Stimulated activated CD8-positive, alpha-beta memory T cell treated with anti-CD3 and anti-CD28 coated beads, Interleukin-4, amount 100 ng/mL, for 48 hours (primary cell): Measurements from ENCODE around the gene PTCD1.
"Not testable (repeated sequence)": the region's sequence is repeated elsewhere in the genome, so short reads cannot be mapped to it uniquely, and the experiment has no call there.

Experiments
- DNase-seq: peaks from one replicate; pipeline ENCODE4 v3.0.0-alpha.2; 2020

Gene PTCD1

DNA sequence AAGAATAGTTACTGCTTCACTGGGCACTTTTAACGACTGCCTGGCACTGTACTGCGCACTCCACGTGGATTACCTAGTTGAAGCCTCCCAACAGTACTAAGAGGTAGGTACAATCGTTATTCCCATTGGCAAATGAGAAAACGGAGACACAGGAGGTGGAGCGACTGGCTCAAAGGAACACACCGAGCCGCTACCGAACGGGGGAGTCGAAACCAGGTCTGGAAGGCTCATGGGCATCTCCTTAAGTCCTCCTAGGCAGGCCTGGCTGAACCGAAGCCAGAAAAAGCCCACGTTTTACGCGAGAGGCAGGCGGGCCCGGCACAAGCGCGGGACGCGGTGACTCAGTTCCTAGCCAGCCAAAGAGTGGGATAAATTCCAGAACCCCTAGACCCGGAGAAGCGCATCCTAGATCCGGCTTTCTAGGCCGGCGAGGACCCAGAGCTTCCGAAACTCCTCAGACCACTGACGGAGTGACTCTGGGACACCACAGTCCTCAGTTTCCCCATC lies 30.7 kb downstream of the PTCD1 start:
- peak; percentile 62 for DNase-seq

- DNase-seq, result no peak
Measured at GRCh38 chr7:99406557-99406956, 32.0 kb downstream of the PTCD1 start.

DNA sequence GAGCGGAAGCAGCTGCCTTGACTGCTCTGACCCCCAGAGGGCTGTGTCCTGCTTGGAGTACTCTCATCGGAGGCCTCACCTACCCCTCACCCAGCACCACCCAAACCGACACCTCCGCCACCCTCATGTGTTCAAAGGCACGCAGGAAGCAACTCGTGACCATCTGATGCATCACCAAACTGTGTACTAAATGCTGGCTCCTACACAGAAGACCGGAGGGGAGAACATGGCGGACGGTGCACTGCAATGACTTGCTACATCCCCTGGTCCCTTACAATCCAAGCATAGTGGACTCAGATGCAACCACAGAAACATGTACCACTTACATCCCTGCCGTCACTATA lies 33.6 kb downstream of the PTCD1 start:
- DNase-seq, result no peak

- no peak for DNase-seq
Measured at GRCh38 chr7:99404235-99404976, 34.2 kb downstream of the PTCD1 start.

- no peak for DNase-seq
Measured at GRCh38 chr7:99403764-99404163, 34.8 kb downstream of the PTCD1 start.

- no peak for DNase-seq
Measured at GRCh38 chr7:99402854-99403253, 35.7 kb downstream of the PTCD1 start.

DNA sequence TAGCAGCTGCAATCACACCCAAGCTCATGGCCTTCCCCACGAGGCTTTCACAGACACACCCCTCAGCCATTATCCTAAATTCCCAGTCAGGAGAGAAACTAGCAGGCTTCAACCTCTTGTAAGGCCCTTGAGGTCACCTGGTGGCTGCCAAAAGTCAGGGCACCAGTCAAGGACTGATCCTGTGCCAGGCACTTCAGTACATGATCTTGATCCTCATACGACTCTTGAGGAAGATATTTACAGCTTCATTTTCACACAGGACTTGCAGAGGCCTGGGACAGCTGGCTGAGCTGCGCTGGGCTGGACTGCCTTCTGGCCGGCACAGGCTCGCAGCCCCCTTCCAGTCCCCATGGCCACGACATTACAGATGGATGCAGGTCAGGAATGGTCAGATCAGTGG lies 39.0 kb downstream of the PTCD1 start:
- no peak for DNase-seq

DNA sequence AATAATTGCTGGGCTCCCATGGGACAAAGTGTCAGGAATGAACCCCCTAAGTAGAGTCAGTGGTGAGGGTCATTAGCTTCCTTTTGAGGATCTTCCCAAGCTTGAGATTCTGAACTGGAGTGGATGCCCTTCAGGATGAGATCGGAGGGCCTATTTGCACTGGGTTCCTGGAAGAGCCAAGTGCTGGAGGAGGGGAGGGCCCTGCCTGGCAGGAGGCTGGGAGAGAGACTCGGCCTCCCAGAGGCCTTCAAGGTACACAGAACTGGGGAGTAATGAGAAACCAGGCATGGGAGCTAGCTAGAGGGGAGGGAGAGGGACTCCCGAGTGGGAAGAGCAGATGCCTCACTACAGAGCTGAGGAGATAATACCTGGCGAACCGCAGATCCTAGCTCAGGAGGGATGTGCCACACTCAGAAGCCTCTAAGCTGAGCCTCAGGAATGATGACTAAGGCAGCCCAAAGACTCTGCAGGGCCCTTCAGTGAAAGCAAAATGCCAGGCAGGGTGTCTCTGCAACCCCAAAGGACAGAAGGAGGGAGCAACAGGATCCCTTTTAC lies 39.6 kb downstream of the PTCD1 start:
- DNase-seq, result no peak

DNA sequence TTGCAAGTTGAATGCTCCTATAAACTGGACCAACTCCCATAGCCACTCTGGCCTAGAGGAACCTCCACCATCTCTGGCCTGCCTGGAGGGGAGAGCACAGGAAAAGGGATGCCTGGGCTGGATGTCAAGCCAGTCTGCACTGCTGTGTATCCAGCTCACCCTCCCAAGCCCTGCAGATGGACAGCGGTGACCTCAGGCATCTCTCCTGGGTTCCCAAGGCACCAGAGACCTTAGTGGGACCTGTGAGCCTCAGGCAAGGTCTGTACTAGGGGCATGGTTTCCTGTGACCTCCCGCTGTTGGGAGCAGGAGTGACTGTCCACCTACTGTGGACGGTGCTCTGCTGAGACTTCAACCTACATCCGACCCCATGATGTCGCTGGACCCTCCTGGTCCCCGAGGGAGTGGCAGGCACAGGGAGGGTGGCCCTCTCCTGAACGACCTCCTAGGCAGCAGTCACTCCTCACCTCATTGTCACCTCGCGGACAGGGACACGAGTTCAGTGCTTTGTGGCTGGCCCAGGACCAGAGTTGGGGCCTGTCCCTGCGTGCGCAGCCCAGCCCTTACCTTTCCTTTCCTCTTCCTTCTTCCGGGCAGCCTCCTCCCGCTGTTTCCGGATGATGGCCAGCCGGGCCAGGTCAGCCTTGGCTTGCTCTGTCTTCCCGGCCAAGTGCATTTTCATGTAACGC lies 41.2 kb downstream of the PTCD1 start:
- DNase-seq, result no peak

- no peak for DNase-seq
Measured at GRCh38 chr7:99396418-99397296, 41.9 kb downstream of the PTCD1 start.

- no peak for DNase-seq
Measured at GRCh38 chr7:99395616-99396327, 42.8 kb downstream of the PTCD1 start.

GRCh38 chr7:99394188-99394502 lies 44.5 kb downstream of the PTCD1 start:
- no peak for DNase-seq

DNA sequence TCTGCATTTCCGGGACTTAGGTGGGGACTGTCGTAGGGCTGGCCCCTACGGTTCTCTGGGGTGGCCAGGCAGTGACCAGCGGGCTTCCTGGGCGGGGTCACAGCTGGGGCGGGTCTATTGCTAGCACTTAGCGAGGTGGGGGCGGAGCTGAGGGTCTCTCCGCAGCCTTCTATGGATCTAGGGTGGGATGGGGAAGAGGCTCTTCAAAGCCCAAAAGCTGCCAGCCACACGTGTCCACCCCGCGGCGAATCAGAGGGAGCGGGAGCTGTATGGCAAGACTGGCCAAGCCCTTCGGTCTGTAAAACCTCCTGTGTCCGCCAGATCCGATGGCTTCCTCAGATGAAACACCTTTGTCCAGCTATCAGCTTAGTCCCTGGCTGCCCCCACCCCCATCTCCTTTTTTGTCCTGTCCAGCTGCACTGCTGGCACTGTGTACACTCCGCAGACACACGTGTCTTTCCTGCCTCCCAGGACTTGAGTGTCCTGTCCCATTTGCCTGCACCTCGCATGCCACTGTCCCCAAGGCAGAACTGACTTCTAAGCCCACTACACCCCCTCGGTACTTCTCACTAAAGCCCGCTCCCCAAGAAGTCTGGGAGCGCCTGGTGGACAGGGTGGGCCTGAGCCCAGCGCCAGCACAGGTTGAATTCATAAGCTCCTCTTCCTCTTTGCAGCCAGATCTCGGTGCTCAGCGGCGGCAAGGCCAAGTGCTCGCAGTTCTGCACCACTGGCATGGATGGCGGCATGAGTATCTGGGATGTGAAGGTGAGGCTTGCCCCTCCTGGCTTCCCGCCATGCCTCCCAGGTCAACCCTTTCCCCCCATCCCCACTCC lies 45.0 kb downstream of the PTCD1 start:
- no peak for DNase-seq

GRCh38 chr7:99392659-99393354 lies 45.8 kb downstream of the PTCD1 start:
- peak; percentile 83 for DNase-seq

DNA sequence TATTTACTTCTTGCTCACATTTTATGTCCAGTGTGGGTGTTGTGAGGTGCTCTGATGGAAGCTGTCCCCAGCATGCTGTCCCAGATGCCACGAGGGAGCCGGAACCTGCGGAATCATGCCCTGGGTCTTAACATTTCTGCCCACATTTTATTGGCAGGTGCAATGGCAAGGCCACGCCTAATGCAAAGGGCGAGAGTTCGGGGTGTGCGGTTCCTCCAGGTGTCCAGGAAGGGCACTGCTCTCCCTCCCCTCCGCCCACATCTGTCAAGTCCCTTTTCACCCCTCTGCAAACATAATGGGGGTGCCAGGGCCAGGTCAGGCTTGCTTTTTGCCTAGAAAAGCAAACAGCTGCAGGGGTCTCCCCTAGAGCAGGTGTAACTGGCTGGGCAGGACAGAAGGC lies 46.6 kb downstream of the PTCD1 start:
- no peak for DNase-seq

DNA sequence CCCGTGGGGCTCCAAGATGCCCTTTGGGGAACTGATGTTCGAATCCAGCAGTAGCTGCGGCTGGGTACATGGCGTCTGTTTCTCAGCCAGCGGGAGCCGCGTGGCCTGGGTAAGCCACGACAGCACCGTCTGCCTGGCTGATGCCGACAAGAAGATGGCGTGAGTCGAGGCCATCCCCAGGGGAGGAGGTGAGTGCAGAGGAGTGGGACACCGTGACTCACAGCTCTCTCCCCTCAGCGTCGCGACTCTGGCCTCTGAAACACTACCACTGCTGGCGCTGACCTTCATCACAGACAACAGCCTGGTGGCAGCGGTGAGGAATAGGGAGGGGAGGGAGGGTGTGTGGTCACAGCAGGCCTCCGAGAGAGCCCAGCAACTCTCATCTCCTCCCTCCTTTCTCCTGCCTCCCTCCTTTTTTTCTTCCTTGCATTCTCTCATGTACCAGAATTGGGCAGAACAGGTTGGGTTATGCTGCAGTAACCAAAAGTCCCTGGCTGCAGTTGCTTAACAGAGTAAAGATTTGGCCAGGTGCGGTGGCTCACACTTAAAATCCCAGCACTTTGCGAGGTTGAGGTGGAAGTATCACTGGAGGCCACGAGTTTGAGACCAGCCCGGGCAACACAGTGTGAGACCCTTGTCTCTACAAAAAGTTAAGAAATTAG lies 47.5 kb downstream of the PTCD1 start:
- no peak for DNase-seq

DNA sequence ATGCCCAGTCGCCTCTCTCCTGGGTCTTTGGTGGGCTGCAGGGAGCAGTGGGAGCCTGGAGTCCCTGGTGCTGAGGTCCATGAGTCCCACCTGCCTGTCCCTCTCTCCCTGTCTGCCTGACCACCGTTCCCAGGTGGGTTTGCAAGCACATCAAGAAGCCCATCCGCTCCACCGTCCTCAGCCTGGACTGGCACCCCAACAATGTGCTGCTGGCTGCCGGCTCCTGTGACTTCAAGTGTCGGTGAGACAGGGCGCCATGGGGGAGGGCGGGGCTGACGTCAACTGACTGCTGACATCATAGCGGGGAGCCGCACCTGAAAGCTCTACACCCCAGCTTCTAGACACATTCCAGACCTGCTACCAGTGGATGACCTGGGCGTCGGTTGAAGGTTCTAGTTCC lies 48.8 kb downstream of the PTCD1 start:
- DNase-seq, result no peak

DNA sequence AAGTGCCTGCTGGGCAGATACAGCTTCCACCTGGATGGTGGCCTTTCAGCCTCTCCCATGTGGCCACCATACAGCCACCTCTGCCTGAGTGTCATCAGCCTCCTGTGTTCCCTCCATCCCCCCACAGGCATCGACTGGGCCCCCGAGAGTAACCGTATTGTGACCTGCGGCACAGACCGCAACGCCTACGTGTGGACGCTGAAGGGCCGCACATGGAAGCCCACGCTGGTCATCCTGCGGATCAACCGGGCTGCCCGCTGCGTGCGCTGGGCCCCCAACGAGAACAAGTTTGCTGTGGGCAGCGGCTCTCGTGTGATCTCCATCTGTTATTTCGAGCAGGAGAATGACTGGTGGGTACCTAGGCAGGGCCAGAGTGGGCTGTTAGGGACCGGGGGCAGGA lies 50.7 kb downstream of the PTCD1 start:
- no peak for DNase-seq

GRCh38 chr7:99387239-99387635 lies 51.4 kb downstream of the PTCD1 start:
- DNase-seq, result not testable (repeated sequence)

- DNase-seq, result no peak
Measured at GRCh38 chr7:99386584-99387238, 51.9 kb downstream of the PTCD1 start.
